Gastrocnemius medialis (tissue), 4 donors: ENCODE measurements around the gene FLT4. TPM values are rescaled to one million over a fixed set of nuclear protein-coding genes. Genes with fewer than 3 reads are reported as not detected.

ENCODE experiments used
- ATAC-seq, 2 donors: fragments of 150-250 bp; one replicate each; pipeline ENCODE4 v1.9.1; 2016
- DNase-seq, 2 donors: peaks; one replicate each; pipeline ENCODE4 v3.0.0-alpha.2; 2019
- H3K27ac ChIP-seq, 4 donors: fragments of 200-600 bp; sonication (generic); 1 replicate in 1 of 4; 2 replicates in 3 of 4; pipeline ENCODE4 v1.5.1; 2016 to 2018; ENCODE audit warnings: mild to moderate bottlenecking in 2 of 4, moderate library complexity in 1 of 4
- H3K27me3 ChIP-seq, 3 donors: fragments of 200-600 bp; sonication (generic) in 2 of 3; 1 replicate in 1 of 3; 2 replicates in 2 of 3; pipeline versions ENCODE4 v1.5.1 to v1.6.0; 2016 to 2019; ENCODE audit warnings: mild to moderate bottlenecking in 1 of 3, moderate library complexity in 1 of 3
- H3K36me3 ChIP-seq, 2 donors: fragments of 200-600 bp; sonication (generic) in 1 of 2; one replicate each; pipeline ENCODE4 v1.5.1; 2017 to 2018
- H3K4me1 ChIP-seq, 2 donors: fragments of 200-600 bp; sonication (generic) in 1 of 2; one replicate each; pipeline ENCODE4 v1.5.1; 2016 to 2017; ENCODE audit warnings: mild to moderate bottlenecking in 2 of 2
- H3K4me3 ChIP-seq, 4 donors: fragments of 200-600 bp; sonication (generic) in 3 of 4; 1 replicate in 1 of 4; 2 replicates in 3 of 4; pipeline ENCODE4 v1.5.1; 2016 to 2019; ENCODE audit warnings: mild to moderate bottlenecking in 2 of 4
- H3K9me3 ChIP-seq, 3 donors: fragments of 200-600 bp; sonication (generic) in 2 of 3; 1 replicate in 1 of 3; 2 replicates in 2 of 3; pipeline ENCODE4 v1.5.1; 2016 to 2019
- CTCF ChIP-seq, 5 experiments: fragments of 450-650 bp in 3 of 5; fragments of 200-600 bp in 2 of 5; sonication (generic) in 2 of 5; IDR thresholded peaks in 4 of 5; conservative IDR thresholded peaks in 1 of 5; 1 replicate in 4 of 5; 2 replicates in 1 of 5; pipeline ENCODE4 v1.5.1; 2016 to 2019; ENCODE audit warnings: antibody characterized with exemption in 5 of 5, mild to moderate bottlenecking in 3 of 5, moderate library complexity in 3 of 5
- POLR2A ChIP-seq, 2 donors: fragments of 450-650 bp; IDR thresholded peaks; one replicate each; pipeline ENCODE4 v1.6.1; 2017; ENCODE audit warnings: antibody characterized with exemption in 2 of 2, mild to moderate bottlenecking in 2 of 2, moderate library complexity in 2 of 2
- in situ Hi-C, 4 donors: fragments of 200-750 bp; cut with MboI; loops; one replicate each; pipeline versions ENCODE4 v1.15.0 to v1.8.0; 2017; ENCODE audit warnings: low sequenced_read_pairs in 4 of 4
- intact Hi-C: fragments of 100-400 bp; cut with DNase I; formaldehyde crosslinking; loops from one replicate; pipeline ENCODE4 v1.15.1; 2023; ENCODE audit warnings: low total_unique reads
- total RNA-seq, 4 donors: library from RNA; depleted of rRNA; stranded (reverse); fragments of >200 nt; gene quantifications; one replicate each; pipeline versions ENCODE4 v1.1.0 to v1.2.3, GENCODE V29; 2016

Gene FLT4
- total RNA-seq, 4 donors from 2014 or later = 2.6 to 4.7 (median 2.9) TPM

- ATAC-seq (no peak), DNase-seq (no peak)
- TF ChIP-seq POLR2A (IDR thresholded peaks at IDR 0.05) (no peak), CTCF (IDR thresholded peaks at IDR 0.05 in 4 of 5, conservative IDR thresholded peaks at IDR 0.05 in 1 of 5) (no peak)
- in situ Hi-C loops (no loop called here), intact Hi-C loops (no loop called here)
- H3K4me1 ChIP-seq = no peaks in the 10 kb centered on the region
- H3K4me3 ChIP-seq = no peak overlapping the region
- H3K9me3 ChIP-seq = no peaks in the 10 kb centered on the region
- peaks cover 8 to 15% (median 10%) of the 10 kb centered on the region in 3 donors for H3K27me3 ChIP-seq
- H3K36me3 ChIP-seq = no peaks in the 10 kb centered on the region
- no peak overlapping the region for H3K27ac ChIP-seq
These were observed 20.8 kb upstream of the FLT4 start for GRCh38 chr5:180670157-180670556.

- in situ Hi-C loops = no loop called here
- DNase-seq (no peak), ATAC-seq (no peak)
- Histone ChIP-seq H3K27me3 (peaks cover 8 to 15% (median 9%) of the 10 kb centered on the region in 3 donors), H3K27ac (no peak overlapping the region), H3K9me3 (no peaks in the 10 kb centered on the region), H3K4me3 (no peak overlapping the region), H3K36me3 (no peaks in the 10 kb centered on the region), H3K4me1 (no peaks in the 10 kb centered on the region)
- TF ChIP-seq POLR2A (IDR thresholded peaks at IDR 0.05) (no peak), CTCF (IDR thresholded peaks at IDR 0.05 in 4 of 5, conservative IDR thresholded peaks at IDR 0.05 in 1 of 5) (no peak)
- intact Hi-C loops = no loop called here
These were observed 20.3 kb upstream of the FLT4 start for GRCh38 chr5:180669661-180670060.

- in situ Hi-C loops = no loop called here
- intact Hi-C loops = no loop called here
- no peak for ATAC-seq
These were observed 19.6 kb upstream of the FLT4 start for GRCh38 chr5:180668835-180669596.

GRCh38 chr5:180666812-180667211, 17.4 kb upstream of the FLT4 start:
- no peak for TF ChIP-seq POLR2A (IDR thresholded peaks at IDR 0.05)
- TF ChIP-seq CTCF (IDR thresholded peaks at IDR 0.05 in 4 of 5, conservative IDR thresholded peaks at IDR 0.05 in 1 of 5) = no peak
- Histone ChIP-seq H3K9me3 (no peaks in the 10 kb centered on the region), H3K36me3 (no peaks in the 10 kb centered on the region), H3K4me3 (no peak overlapping the region), H3K27ac (no peak overlapping the region), H3K27me3 (no peaks in the 10 kb centered on the region), H3K4me1 (no peaks in the 10 kb centered on the region)
- intact Hi-C loops (no loop called here), in situ Hi-C loops (no loop called here)
- ATAC-seq (no peak), DNase-seq (no peak)

More at GRCh38 chr5:180668835-180669596, 19.6 kb upstream of the FLT4 start:
- H3K36me3 ChIP-seq = no peaks in the 10 kb centered on the region
- peaks cover 7 to 11% (median 8%) of the 10 kb centered on the region in 3 donors for H3K27me3 ChIP-seq
- H3K4me3 ChIP-seq = no peak overlapping the region
- H3K9me3 ChIP-seq = no peaks in the 10 kb centered on the region
- H3K27ac ChIP-seq = no peak overlapping the region
- H3K4me1 ChIP-seq = no peaks in the 10 kb centered on the region
- DNase-seq = no peak
- no peak for TF ChIP-seq POLR2A (IDR thresholded peaks at IDR 0.05)
- TF ChIP-seq CTCF (IDR thresholded peaks at IDR 0.05 in 4 of 5, conservative IDR thresholded peaks at IDR 0.05 in 1 of 5) = no peak
